MCF 10A (cell line): ENCODE measurements around the gene PIH1D2. TPM values are rescaled to one million over a fixed set of nuclear protein-coding genes. Genes with fewer than 3 reads are reported as not detected.

Experiments used
- Bru-seq: library from RNA; stranded (reverse); fragments of 400-500 nt; gene quantifications from one replicate; lab custom pipeline; 2021; lab: Mats Ljungman, UMichigan
- BruChase-seq, 2 experiments: library from RNA; stranded (reverse); fragments of 400-500 nt; gene quantifications; one replicate each; lab custom pipeline; 2021; lab: Mats Ljungman, UMichigan
- BruUV-seq: library from RNA; stranded (reverse); fragments of 400-500 nt; replicated peaks from 2 replicates; lab custom pipeline; 2021; lab: Mats Ljungman, UMichigan
- CTCF ChIA-PET: fragments of 300-600 bp; sonication (Branson Sonifier 250); formaldehyde crosslinking; extraction: SDS; loops from one replicate; lab custom pipeline; 2021; ENCODE audit warnings: antibody characterized with exemption, inconsistent platforms; lab: Yijun Ruan, JAX
- POLR2A ChIA-PET: fragments of 300-600, 350-650 bp; sonication (Branson Sonifier 250); formaldehyde crosslinking; extraction: SDS; loops from one replicate; lab custom pipeline; 2020; ENCODE audit warnings: antibody characterized with exemption, inconsistent platforms; lab: Yijun Ruan, JAX
- DNase-seq: peaks from one replicate; pipeline ENCODE4 v3.0.0-alpha.2; 2018; ENCODE audit not compliant: unreplicated experiment
- H3K27ac Mint-ChIP-seq: one replicate; pipeline ENCODE4 v1.8.0; 2022; ENCODE audit warnings: mild to moderate bottlenecking, low read depth, mixed read lengths; ENCODE audit not compliant: unreplicated experiment
- H3K27me3 Mint-ChIP-seq: one replicate; pipeline ENCODE4 v1.8.0; 2022; ENCODE audit warnings: mixed read lengths; ENCODE audit not compliant: insufficient read depth, unreplicated experiment
- H3K36me3 Mint-ChIP-seq: one replicate; pipeline ENCODE4 v1.8.0; 2022; ENCODE audit warnings: mild to moderate bottlenecking, moderate library complexity, mixed read lengths; ENCODE audit not compliant: insufficient read depth, unreplicated experiment
- H3K4me1 Mint-ChIP-seq: one replicate; pipeline ENCODE4 v1.8.0; 2022; ENCODE audit warnings: mixed read lengths; ENCODE audit not compliant: insufficient read depth, unreplicated experiment
- H3K4me3 Mint-ChIP-seq: one replicate; pipeline ENCODE4 v1.8.0; 2022; ENCODE audit warnings: mild to moderate bottlenecking, moderate library complexity, mixed read lengths; ENCODE audit not compliant: unreplicated experiment
- H3K9me3 Mint-ChIP-seq: one replicate; pipeline ENCODE4 v1.8.0; 2022; ENCODE audit warnings: mixed read lengths; ENCODE audit not compliant: unreplicated experiment
- intact Hi-C: fragments of 100-400 bp; cut with micrococcal nuclease; formaldehyde crosslinking; loops from 2 replicates; pipeline ENCODE4 v1.14.1; 2022
- long read RNA-seq: library from polyadenylated mRNA; stranded (forward); transcript quantifications from one replicate; pipeline ENCODE4 v2.0.0, GENCODE V29; 2022
- total RNA-seq: library from RNA; stranded (reverse); gene quantifications from 2 replicates; pipeline ENCODE4 v1.2.3, GENCODE V29; 2022
- TF ChIP-seq, protein P1 (sequence below): fragments of 200-600 bp; IDR thresholded peaks from one replicate; pipeline ENCODE4 v1.8.0; 2022; ENCODE audit warnings: antibody characterized with exemption, mild to moderate bottlenecking; ENCODE audit not compliant: unreplicated experiment

Gene PIH1D2, protein sequence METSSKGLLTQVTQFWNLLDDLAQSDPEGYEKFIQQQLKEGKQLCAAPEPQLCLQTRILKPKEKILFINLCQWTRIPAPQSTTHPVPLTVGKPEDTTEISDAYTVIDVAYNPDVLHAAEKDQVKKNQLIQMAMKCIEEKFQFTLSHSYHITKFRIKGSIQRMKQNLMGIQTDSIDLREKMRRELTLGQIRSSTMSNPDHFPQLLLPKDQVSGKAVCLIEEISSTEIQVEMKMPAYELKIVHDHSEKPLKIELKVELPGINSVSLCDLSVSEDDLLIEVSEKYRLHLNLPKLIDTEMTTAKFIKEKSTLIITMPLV
- total RNA-seq = 2.0 and 2.1 TPM in 2 replicates
- Bru-seq, nascent RNA = percentile 47 among the genes with signal in this experiment
- BruChase-seq, experiment 1, labeled RNA remaining after a 6-hour chase = percentile 49 among the genes with signal in this experiment
- percentile 45 among the genes with signal in this experiment for BruChase-seq, experiment 2, labeled RNA remaining after a 2-hour chase
- long read RNA-seq, partial matches to known transcripts = 1 of 3 reads
- long read RNA-seq, other reads (novel, unspliced or antisense) = 0 of 3 reads

DNA sequence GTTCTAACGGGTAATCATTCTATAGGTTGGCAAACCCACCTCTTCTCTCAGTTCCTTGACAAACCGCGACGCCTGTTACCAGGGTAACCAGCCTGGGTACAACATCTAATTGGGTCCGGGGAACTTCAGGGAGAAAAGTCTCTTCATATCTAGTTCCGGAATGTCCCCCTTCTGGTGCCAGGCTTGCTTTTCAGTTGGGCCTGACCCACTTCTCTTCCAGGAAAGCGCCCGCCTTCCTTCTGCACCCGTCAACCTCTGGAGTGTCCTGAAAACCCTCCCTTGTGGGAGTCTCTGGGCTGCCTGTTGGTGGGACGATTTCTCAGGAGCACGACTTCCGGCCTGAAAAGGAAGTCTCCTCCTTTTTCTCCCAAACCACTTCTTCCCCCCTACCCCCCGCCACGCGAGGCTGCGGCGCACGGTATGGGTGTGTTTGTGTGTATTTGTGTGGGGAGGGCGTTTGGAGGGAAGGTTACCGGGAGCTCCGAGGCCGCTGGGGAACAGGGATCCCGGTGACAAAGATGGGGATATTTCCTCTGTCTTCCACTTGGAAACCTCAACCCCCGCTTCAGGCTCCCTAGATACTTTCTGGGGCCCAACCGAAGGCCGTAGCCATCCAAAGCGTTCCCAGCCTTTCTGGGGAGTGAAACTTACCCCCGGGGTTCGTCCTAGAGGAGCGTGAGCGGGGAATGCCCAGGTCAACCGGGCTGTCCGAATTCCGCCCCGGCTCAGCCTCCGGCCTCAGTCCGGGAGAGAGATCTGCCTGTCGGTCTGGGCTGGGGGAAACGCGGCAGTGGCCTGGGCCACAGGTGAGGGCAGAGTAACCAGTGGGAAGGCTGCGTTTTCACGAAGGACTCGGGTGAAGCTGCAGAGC, at the start of gene PIH1D2, which contains the start of gene NKAPD1:
TSS of gene PIH1D2 (minus strand) at position 77 of the 871 bp plus-strand sequence. CDS start 843 bp downstream, outside the sequence.
TSS of gene NKAPD1 (plus strand) at position 359 of the 871 bp plus-strand sequence. CDS start 1,276 bp downstream, outside the sequence.
- peak; percentile 82 for DNase-seq
- H3K27me3 Mint-ChIP-seq = no peaks in the 10 kb centered on the region
- H3K36me3 Mint-ChIP-seq = peaks cover 34% of the 10 kb centered on the region
- ChIA-PET CTCF (interaction anchor here (0.6 to 1.0 kb wide), 4 partner anchors 10 to 155 kb away, joined by 3 to 4 read pairs (median 3); partner anchors contain the start of gene C11orf52), POLR2A (interaction anchor here (0.6 to 4.1 kb wide), 16 partner anchors 8 to 1634 kb away, joined by 3 to 71 read pairs (median 4); partner anchors contain the start of genes ALG9, DLAT, IL18 and SDHD)
- BruUV-seq = TSS peak; percentile 52
- intact Hi-C loops = loop anchor here (2.0 kb wide), 1 partner anchor 195 kb away; the partner anchor contains the start of genes CFAP68 and FDXACB1
- no peaks in the 10 kb centered on the region for H3K9me3 Mint-ChIP-seq
- peaks cover 26% of the 10 kb centered on the region for H3K4me1 Mint-ChIP-seq
- TF ChIP-seq, protein P1, sequence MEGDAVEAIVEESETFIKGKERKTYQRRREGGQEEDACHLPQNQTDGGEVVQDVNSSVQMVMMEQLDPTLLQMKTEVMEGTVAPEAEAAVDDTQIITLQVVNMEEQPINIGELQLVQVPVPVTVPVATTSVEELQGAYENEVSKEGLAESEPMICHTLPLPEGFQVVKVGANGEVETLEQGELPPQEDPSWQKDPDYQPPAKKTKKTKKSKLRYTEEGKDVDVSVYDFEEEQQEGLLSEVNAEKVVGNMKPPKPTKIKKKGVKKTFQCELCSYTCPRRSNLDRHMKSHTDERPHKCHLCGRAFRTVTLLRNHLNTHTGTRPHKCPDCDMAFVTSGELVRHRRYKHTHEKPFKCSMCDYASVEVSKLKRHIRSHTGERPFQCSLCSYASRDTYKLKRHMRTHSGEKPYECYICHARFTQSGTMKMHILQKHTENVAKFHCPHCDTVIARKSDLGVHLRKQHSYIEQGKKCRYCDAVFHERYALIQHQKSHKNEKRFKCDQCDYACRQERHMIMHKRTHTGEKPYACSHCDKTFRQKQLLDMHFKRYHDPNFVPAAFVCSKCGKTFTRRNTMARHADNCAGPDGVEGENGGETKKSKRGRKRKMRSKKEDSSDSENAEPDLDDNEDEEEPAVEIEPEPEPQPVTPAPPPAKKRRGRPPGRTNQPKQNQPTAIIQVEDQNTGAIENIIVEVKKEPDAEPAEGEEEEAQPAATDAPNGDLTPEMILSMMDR = no peak
- H3K27ac Mint-ChIP-seq = peak within 1 kb of the TSS; percentile 99
- peak within 1 kb of the TSS; percentile 82 for H3K4me3 Mint-ChIP-seq

DNA sequence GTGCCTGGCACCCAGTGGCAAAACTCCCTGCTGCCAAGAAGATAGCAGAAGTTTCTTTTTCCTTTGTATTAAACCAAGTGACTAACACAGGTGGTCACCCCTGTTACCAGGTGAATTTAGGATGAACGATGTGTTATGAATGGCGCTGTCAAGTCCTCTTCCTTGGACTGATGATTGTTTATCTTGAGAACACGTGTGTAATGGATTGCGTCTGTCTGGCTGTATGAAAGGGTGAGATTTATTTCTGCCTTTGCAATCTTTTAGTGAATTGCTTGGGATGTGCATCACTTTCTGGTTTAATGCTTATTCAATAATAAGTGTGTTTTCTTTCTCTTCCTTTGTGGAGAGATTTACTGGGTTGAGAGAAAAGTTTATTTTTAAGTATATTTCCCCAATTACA, 49.3 kb upstream of the PIH1D2 start:
- no peak for DNase-seq
- BruUV-seq = no TSS peak
- POLR2A ChIA-PET = interaction anchor here (0.8 to 6.5 kb wide), 3 partner anchors 35 to 1723 kb away, joined by 3 to 73 read pairs (median 44); partner anchors contain the start of gene IL18
- CTCF ChIA-PET = interaction anchor here (1.4 kb wide), 1 partner anchor 9 kb away, joined by 11 read pairs; no protein-coding TSS in a partner anchor
- intact Hi-C loops = no loop called here
- TF ChIP-seq, protein P1 = no peak
- no peak overlapping the region for H3K4me3 Mint-ChIP-seq
- no peaks in the 10 kb centered on the region for H3K9me3 Mint-ChIP-seq
- H3K27me3 Mint-ChIP-seq = no peaks in the 10 kb centered on the region
- H3K4me1 Mint-ChIP-seq = peaks cover 10% of the 10 kb centered on the region
- no peaks in the 10 kb centered on the region for H3K36me3 Mint-ChIP-seq
- no peak overlapping the region for H3K27ac Mint-ChIP-seq

DNA sequence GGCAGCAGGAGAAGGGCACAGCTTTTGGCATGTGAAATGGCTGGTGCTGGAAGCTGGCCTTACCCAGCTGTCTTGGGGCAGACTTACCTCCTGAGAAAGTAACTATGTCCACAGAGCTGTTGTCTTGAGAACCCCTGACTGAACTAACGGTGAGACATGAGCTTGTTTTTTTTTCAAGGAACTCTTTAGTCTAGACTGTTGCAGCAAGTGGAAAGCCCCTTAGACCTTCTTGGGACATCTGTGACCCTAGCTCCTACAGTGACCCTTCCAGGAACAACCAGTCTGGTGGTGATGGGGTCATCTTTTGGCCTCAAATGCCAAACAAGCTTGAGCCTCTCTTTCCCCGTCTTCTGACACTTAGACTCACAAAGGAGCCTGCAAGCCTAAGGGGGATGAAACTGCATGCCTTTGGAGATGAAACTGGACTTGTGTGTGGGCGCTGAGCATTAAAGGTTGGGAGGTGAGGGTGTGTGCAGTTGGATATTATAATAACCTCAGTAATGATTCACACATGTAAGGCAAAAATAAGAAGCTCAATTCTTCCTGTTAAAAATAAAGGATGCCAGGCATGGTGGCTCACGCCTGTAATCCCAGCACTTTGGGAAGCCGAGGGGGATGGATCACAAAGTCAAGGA, 48.3 kb upstream of the PIH1D2 start:
- H3K36me3 Mint-ChIP-seq = no peaks in the 10 kb centered on the region
- CTCF ChIA-PET = interaction anchor here (0.6 to 1.4 kb wide), 11 partner anchors 8 to 1081 kb away, joined by 3 to 9 read pairs (median 4); partner anchors contain the start of gene BCO2
- H3K4me1 Mint-ChIP-seq = peaks cover 9% of the 10 kb centered on the region
- H3K27me3 Mint-ChIP-seq = no peaks in the 10 kb centered on the region
- intact Hi-C loops = loop anchor here (2.0 kb wide), 1 partner anchor 35 kb away; no protein-coding TSS in a partner anchor
- no peak overlapping the region for H3K4me3 Mint-ChIP-seq
- DNase-seq = no peak
- no peak overlapping the region for H3K27ac Mint-ChIP-seq
- TF ChIP-seq, protein P1 = no peak
- BruUV-seq = no TSS peak
- POLR2A ChIA-PET = interaction anchor here (0.7 to 6.5 kb wide), 9 partner anchors 10 to 74 kb away, joined by 3 to 73 read pairs (median 14); partner anchors contain the start of genes BCO2, IL18, SDHD and TIMM8B
- no peaks in the 10 kb centered on the region for H3K9me3 Mint-ChIP-seq
